ENCODE data around the gene CDKN1B. TPM values are rescaled to one million over a fixed set of nuclear protein-coding genes. Genes with fewer than 3 reads are reported as not detected.

CDKN1B gene
- total RNA-seq, 1 experiment from 2014 or later, result 38.7 TPM

DNA sequence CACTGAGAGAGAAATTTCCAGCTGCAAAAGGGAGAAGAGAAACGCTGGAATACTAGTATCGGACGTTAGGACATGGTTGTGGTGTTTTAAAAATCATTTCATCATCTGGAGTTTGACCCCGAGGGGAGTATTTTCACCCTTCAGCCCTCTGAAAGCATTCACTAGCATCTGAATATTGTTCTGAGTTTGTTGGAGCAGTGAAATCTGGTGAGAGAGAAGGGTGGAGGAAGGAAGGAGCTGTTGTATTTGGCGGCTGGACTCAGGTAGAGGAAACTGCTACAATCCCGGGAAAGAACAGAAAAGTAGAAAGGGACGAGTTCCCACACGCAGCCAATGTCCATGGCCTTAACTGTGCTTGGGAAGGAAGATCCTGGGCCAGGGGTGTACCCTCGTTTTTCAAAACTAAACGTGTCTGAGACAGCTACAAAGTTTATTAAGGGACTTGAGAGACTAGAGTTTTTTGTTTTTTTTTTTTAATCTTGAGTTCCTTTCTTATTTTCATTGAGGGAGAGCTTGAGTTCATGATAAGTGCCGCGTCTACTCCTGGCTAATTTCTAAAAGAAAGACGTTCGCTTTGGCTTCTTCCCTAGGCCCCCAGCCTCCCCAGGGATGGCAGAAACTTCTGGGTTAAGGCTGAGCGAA lies 896 bp upstream of the CDKN1B start:
- CTCF ChIA-PET, result no interaction called here
- peak overlapping the region; percentile 96 for H3K4me3 ChIP-seq (ENCODE audit: low read depth, low read length, poor library complexity, severe bottlenecking)
- TF ChIP-seq, protein P1, sequence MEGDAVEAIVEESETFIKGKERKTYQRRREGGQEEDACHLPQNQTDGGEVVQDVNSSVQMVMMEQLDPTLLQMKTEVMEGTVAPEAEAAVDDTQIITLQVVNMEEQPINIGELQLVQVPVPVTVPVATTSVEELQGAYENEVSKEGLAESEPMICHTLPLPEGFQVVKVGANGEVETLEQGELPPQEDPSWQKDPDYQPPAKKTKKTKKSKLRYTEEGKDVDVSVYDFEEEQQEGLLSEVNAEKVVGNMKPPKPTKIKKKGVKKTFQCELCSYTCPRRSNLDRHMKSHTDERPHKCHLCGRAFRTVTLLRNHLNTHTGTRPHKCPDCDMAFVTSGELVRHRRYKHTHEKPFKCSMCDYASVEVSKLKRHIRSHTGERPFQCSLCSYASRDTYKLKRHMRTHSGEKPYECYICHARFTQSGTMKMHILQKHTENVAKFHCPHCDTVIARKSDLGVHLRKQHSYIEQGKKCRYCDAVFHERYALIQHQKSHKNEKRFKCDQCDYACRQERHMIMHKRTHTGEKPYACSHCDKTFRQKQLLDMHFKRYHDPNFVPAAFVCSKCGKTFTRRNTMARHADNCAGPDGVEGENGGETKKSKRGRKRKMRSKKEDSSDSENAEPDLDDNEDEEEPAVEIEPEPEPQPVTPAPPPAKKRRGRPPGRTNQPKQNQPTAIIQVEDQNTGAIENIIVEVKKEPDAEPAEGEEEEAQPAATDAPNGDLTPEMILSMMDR (conservative IDR thresholded peaks at IDR 0.05; ENCODE audit: low read depth, low read length), result no peak
- no peak for TF ChIP-seq EZH2 (IDR thresholded peaks at IDR 0.05; ENCODE audit: borderline replicate concordance, low read depth, low read length, poor library complexity, severe bottlenecking)
- BruUV-seq (replicated peaks), result TSS peak; percentile 87
- H3K9me3 ChIP-seq (ENCODE audit: low read depth, low read length, poor library complexity, severe bottlenecking), result no peaks in the 10 kb centered on the region
- intact Hi-C loops (cut with micrococcal nuclease; ENCODE audit: unreplicated experiment), result no loop called here
- DNase-seq (ENCODE audit: low spot score), result no peak
- POLR2A ChIA-PET (ENCODE audit: low non-redundant PET), result interaction anchor here (0.8 kb wide), 1 partner anchor 10 kb away, joined by 3 read pairs; no protein-coding TSS in a partner anchor
- peak overlapping the region; percentile 98 for H3K27ac ChIP-seq (ENCODE audit: low read depth, low read length, poor library complexity, severe bottlenecking)
- peaks cover 39% of the 10 kb centered on the region for H3K4me1 ChIP-seq (ENCODE audit: insufficient read depth, low read length, poor library complexity, severe bottlenecking)
- H3K36me3 ChIP-seq (ENCODE audit: insufficient read depth, low read length, poor library complexity, severe bottlenecking), result peaks cover 26% of the 10 kb centered on the region
- H3K27me3 ChIP-seq (replicated peaks; ENCODE audit: insufficient read depth, low read depth, low read length, poor library complexity), result no peaks in the 10 kb centered on the region

DNA sequence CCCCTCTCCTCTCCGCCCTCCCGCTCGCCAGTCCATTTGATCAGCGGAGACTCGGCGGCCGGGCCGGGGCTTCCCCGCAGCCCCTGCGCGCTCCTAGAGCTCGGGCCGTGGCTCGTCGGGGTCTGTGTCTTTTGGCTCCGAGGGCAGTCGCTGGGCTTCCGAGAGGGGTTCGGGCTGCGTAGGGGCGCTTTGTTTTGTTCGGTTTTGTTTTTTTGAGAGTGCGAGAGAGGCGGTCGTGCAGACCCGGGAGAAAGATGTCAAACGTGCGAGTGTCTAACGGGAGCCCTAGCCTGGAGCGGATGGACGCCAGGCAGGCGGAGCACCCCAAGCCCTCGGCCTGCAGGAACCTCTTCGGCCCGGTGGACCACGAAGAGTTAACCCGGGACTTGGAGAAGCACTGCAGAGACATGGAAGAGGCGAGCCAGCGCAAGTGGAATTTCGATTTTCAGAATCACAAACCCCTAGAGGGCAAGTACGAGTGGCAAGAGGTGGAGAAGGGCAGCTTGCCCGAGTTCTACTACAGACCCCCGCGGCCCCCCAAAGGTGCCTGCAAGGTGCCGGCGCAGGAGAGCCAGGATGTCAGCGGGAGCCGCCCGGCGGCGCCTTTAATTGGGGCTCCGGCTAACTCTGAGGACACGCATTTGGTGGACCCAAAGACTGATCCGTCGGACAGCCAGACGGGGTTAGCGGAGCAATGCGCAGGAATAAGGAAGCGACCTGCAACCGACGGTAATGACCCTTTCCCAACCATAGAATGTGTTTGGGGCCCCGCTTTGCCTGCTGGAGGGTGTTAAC lies 615 bp downstream of the CDKN1B start:
- TSS peak; percentile 52 for BruUV-seq (replicated peaks)
- Histone ChIP-seq H3K27ac (ENCODE audit: low read depth, low read length, poor library complexity, severe bottlenecking) (peak overlapping the region; percentile 98), H3K27me3 (replicated peaks; ENCODE audit: insufficient read depth, low read depth, low read length, poor library complexity) (no peaks in the 10 kb centered on the region), H3K4me3 (ENCODE audit: low read depth, low read length, poor library complexity, severe bottlenecking) (peak overlapping the region; percentile 96), H3K9me3 (ENCODE audit: low read depth, low read length, poor library complexity, severe bottlenecking) (no peaks in the 10 kb centered on the region), H3K36me3 (ENCODE audit: insufficient read depth, low read length, poor library complexity, severe bottlenecking) (peaks cover 39% of the 10 kb centered on the region), H3K4me1 (ENCODE audit: insufficient read depth, low read length, poor library complexity, severe bottlenecking) (peaks cover 49% of the 10 kb centered on the region)
- POLR2A ChIA-PET (ENCODE audit: low non-redundant PET), result no interaction called here
- DNase-seq (ENCODE audit: low spot score), result peak; percentile 24
- CTCF ChIA-PET, result no interaction called here
- intact Hi-C loops (cut with micrococcal nuclease; ENCODE audit: unreplicated experiment), result loop anchor here (1.0 kb wide), 1 partner anchor 8 kb away; no protein-coding TSS in a partner anchor
- TF ChIP-seq, protein P1 (conservative IDR thresholded peaks at IDR 0.05; ENCODE audit: low read depth, low read length), result no peak
- no peak for TF ChIP-seq EZH2 (IDR thresholded peaks at IDR 0.05; ENCODE audit: borderline replicate concordance, low read depth, low read length, poor library complexity, severe bottlenecking)

DNA sequence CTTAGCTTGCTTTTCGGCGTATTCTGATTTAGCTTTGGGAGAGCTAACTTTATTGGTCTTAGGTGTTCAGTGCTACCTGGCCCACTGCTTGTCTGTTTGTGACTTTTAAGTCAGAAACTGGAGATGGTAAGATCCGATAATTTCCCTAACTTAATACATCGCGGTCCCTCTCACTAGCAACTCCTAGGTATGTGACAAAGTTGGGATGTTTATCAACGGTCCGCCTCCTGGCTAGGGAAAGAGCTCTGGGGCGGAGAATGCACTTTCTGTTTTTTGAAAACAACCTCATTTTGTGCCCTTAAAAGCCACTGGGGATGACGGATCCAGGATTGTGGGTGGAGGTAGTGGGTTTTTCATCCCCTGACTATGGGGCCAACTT lies 1.2 kb downstream of the CDKN1B start:
- intact Hi-C loops (cut with micrococcal nuclease; ENCODE audit: unreplicated experiment), result no loop called here
- Histone ChIP-seq H3K4me3 (ENCODE audit: low read depth, low read length, poor library complexity, severe bottlenecking) (peak overlapping the region; percentile 96), H3K9me3 (ENCODE audit: low read depth, low read length, poor library complexity, severe bottlenecking) (no peaks in the 10 kb centered on the region), H3K4me1 (ENCODE audit: insufficient read depth, low read length, poor library complexity, severe bottlenecking) (peaks cover 49% of the 10 kb centered on the region), H3K27me3 (replicated peaks; ENCODE audit: insufficient read depth, low read depth, low read length, poor library complexity) (no peaks in the 10 kb centered on the region), H3K36me3 (ENCODE audit: insufficient read depth, low read length, poor library complexity, severe bottlenecking) (peaks cover 39% of the 10 kb centered on the region), H3K27ac (ENCODE audit: low read depth, low read length, poor library complexity, severe bottlenecking) (peak overlapping the region; percentile 98)
- ChIA-PET CTCF (no interaction called here), POLR2A (ENCODE audit: low non-redundant PET) (interaction anchor here (0.6 kb wide), 1 partner anchor 155 kb away, joined by 3 read pairs; no protein-coding TSS in a partner anchor)
- TF ChIP-seq, protein P1 (conservative IDR thresholded peaks at IDR 0.05; ENCODE audit: low read depth, low read length), result no peak
- TF ChIP-seq EZH2 (IDR thresholded peaks at IDR 0.05; ENCODE audit: borderline replicate concordance, low read depth, low read length, poor library complexity, severe bottlenecking), result no peak
- BruUV-seq (replicated peaks), result no TSS peak
- no peak for DNase-seq (ENCODE audit: low spot score)
